ENCODE measurements around the gene TINAG. TPM values are rescaled to one million over a fixed set of nuclear protein-coding genes. Genes with fewer than 3 reads are reported as not detected.

TINAG gene
- total RNA-seq, 1 donor from 2014 or later: not detected

DNA sequence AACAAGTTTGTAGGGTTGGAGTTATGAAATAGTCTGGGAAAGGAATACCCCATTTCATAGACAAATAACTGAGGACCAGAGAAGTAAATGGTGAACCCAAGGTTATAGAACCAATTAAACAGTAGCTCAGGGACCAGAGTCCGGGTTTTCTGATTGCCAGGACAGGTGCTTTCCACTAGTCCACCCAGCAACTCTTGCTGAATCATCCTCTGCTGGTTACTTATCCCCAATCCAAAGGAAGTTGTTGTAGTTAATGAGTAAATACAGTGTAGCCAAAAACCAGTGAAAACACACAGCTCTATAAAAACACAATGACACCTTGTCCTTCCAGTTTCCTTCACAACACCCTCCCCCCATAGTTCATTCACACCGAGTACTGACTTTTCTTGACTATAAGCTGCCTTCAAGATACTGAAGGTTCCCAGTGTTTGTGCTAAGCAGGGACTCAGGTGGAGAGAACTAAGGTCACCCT, 766 bp upstream of the TINAG start:
- Mint-ChIP-seq H3K4me3 (no peak overlapping the region), H3K36me3 (ENCODE audit: low read depth) (no peaks in the 10 kb centered on the region), H3K27me3 (ENCODE audit: low read depth) (no peaks in the 10 kb centered on the region), H3K27ac (ENCODE audit: unreplicated experiment) (no peak overlapping the region), H3K4me1 (no peaks in the 10 kb centered on the region), H3K9me3 (no peaks in the 10 kb centered on the region)
- TF ChIP-seq CTCF (conservative IDR thresholded peaks at IDR 0.05): no peak
- DNase-seq (ENCODE audit: low read depth, low spot score): no peak

DNA sequence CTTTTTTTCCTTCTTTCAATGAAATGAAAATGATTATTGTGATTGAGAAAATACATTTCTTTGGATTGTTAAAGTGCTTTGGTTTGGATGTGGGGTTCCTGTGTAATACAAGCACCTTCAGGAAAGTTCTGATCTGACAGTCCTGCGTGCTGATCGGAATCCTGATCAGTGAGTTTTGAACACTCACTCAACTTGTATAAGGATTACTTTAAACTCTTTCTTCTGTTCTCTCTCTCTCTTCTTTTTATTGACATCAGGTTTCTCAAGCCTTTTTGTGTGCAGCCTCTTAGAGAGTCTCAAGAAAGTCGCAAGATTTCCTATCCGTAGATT, 710 bp downstream of the TINAG start:
- H3K4me3 Mint-ChIP-seq: no peak overlapping the region
- H3K36me3 Mint-ChIP-seq (ENCODE audit: low read depth): no peaks in the 10 kb centered on the region
- no peak for TF ChIP-seq CTCF (conservative IDR thresholded peaks at IDR 0.05)
- no peaks in the 10 kb centered on the region for H3K9me3 Mint-ChIP-seq
- no peaks in the 10 kb centered on the region for H3K4me1 Mint-ChIP-seq
- DNase-seq (ENCODE audit: low read depth, low spot score): no peak
- H3K27me3 Mint-ChIP-seq (ENCODE audit: low read depth): no peaks in the 10 kb centered on the region
- H3K27ac Mint-ChIP-seq (ENCODE audit: unreplicated experiment): no peak overlapping the region

DNA sequence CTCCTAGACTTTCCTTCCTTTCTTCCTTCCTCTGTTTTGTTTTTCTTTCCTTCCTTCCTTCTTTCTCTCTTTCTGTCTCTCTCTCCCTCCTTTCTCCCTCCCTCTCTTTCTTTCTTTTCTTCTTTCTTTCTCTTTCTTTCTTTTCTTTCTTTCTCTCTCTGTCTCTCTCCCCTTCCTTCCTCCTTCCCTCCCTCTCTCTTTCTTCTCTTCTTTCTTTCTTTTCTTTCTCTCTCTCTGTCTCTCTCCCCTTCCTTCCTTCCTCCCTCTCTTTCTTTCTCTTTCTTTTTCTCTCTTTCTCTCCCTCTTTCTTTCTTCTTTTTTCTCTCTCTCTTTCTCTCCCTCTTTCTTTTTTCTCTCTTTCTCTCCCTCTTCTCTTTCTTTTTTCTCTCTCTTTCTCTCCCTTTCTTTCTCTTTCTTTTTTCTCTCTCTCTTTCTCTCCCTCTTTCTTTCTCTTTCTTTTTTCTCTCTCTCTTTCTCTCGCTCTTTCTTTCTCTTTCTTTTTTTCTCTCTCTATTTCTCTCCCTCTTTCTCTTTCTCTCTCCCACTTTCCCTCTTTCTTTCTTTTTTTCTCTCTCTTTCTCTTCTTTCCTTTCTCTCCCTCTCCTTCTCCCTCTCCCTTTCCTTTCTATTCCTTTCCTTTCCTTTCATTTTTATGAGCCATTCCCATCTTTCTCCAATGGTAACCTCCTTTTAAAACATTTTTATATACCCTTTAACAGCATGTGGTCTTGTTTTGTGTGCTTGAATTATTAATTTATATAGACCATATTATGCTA, 2.3 kb downstream of the TINAG start:
- H3K4me1 Mint-ChIP-seq: no peaks in the 10 kb centered on the region
- H3K27ac Mint-ChIP-seq (ENCODE audit: unreplicated experiment): no peak overlapping the region
- H3K9me3 Mint-ChIP-seq: no peaks in the 10 kb centered on the region
- H3K36me3 Mint-ChIP-seq (ENCODE audit: low read depth): no peaks in the 10 kb centered on the region
- no peaks in the 10 kb centered on the region for H3K27me3 Mint-ChIP-seq (ENCODE audit: low read depth)
- H3K4me3 Mint-ChIP-seq: no peak overlapping the region
- DNase-seq (ENCODE audit: low read depth, low spot score): no peak
- TF ChIP-seq CTCF (conservative IDR thresholded peaks at IDR 0.05): no peak

- Mint-ChIP-seq H3K27me3 (ENCODE audit: low read depth) (no peaks in the 10 kb centered on the region), H3K4me1 (no peaks in the 10 kb centered on the region), H3K4me3 (no peak overlapping the region), H3K9me3 (no peaks in the 10 kb centered on the region), H3K36me3 (ENCODE audit: low read depth) (no peaks in the 10 kb centered on the region), H3K27ac (ENCODE audit: unreplicated experiment) (no peak overlapping the region)
- no peak for TF ChIP-seq CTCF (conservative IDR thresholded peaks at IDR 0.05)
- DNase-seq (ENCODE audit: low read depth, low spot score): no peak
These were observed 7.4 kb downstream of the TINAG start for GRCh38 chr6:54315656-54316055.

DNA sequence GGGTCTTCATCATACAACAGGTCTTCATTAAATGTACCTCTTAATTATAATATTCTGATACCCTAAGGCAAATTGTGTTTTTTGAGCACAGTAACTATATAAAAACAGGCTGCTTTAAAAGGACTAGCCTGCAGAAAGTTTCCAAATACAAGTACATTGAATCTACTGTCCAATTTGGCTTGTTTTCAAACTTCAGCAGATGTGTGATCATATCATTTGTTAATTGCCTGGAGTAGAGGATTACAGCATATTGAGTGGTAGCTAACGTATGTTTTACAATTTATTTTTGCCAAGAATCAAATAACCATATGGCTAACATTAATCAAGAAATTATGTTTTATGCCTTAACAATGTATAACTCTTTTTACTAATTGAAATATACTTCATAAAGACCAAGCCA, 12.6 kb downstream of the TINAG start:
- Mint-ChIP-seq H3K36me3 (ENCODE audit: low read depth) (no peaks in the 10 kb centered on the region), H3K4me1 (no peaks in the 10 kb centered on the region), H3K27ac (ENCODE audit: unreplicated experiment) (no peak overlapping the region), H3K9me3 (no peaks in the 10 kb centered on the region), H3K27me3 (ENCODE audit: low read depth) (no peaks in the 10 kb centered on the region), H3K4me3 (no peak overlapping the region)
- no peak for TF ChIP-seq CTCF (conservative IDR thresholded peaks at IDR 0.05)
- DNase-seq (ENCODE audit: low read depth, low spot score): no peak
